H1 (cell line): ENCODE data around the gene GALE.

Source experiments
- CHD2 ChIP-seq: IDR thresholded peaks from 2 replicates; pipeline ENCODE4 v1.6.1; 2012; ENCODE audit warnings: low read length, improper control_type of control experiment
- CTCF ChIP-seq, 3 experiments: IDR thresholded peaks; 1 replicate in 2 of 3; 2 replicates in 1 of 3; pipeline versions ENCODE4 v1.5.1 to v1.6.1; 2011; ENCODE audit warnings: low read length in 3 of 3, mild to moderate bottlenecking in 3 of 3, inconsistent platforms in 2 of 3, low read depth in 1 of 3, moderate library complexity in 1 of 3; ENCODE audit not compliant: insufficient read depth in 1 of 3; ENCODE audit errors: control extremely low read depth in 1 of 3
- POLR2A ChIP-seq, 2 experiments: IDR thresholded peaks; 1 replicate in 1 of 2; 2 replicates in 1 of 2; pipeline ENCODE4 v1.6.1; 2011; ENCODE audit warnings: low read depth in 2 of 2, low read length in 2 of 2, mild to moderate bottlenecking in 2 of 2; ENCODE audit errors: control extremely low read depth in 1 of 2
- RXRA ChIP-seq: IDR thresholded peaks from 2 replicates; pipeline ENCODE4 v1.6.1; 2011; ENCODE audit warnings: low read depth, mild to moderate bottlenecking, low read length, moderate library complexity; ENCODE audit not compliant: insufficient read depth
- TAF1 ChIP-seq: IDR thresholded peaks from 2 replicates; pipeline ENCODE4 v1.6.1; 2011; ENCODE audit warnings: mild to moderate bottlenecking, low read depth, low read length

DNA sequence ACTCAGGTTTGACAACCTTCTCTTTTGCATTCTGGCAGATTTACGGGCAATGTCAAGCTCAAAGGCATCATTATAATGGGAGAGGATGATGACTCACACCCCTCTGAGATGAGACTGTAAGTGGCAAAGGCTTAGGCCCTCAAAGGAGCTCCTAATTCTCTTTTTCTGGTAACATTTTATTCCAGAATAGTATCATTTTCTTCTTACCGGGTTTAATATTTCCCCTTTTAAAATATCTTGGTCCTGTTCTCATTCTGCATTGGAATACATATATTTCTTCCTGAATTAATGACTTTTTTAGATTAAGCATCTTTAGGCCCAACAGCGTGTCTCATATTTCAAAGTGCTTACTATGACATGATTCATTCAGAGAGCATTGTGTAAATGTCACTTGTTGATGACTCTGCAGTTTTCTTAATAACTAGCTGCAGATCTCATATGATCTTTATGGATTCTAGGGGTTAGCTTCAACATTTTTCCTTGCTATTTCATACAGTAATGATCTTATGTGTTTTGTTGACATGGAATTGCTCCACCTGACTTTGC lies 20.7 kb downstream of the GALE start:
- TF ChIP-seq CHD2 = no peak
- no peak for TF ChIP-seq CTCF (IDR thresholded peaks at IDR 0.05; ENCODE audit: control extremely low read depth in 1 of 3, insufficient read depth in 1 of 3, low read depth in 1 of 3, low read length in 3 of 3)
- TF ChIP-seq POLR2A (IDR thresholded peaks at IDR 0.05; ENCODE audit: control extremely low read depth in 1 of 2, low read depth in 2 of 2, low read length in 2 of 2) = no peak
- TF ChIP-seq TAF1 = no peak
- TF ChIP-seq RXRA = no peak
